IMR-90 (cell line): ENCODE results near the gene PLXNC1. TPM values are rescaled to one million over a fixed set of nuclear protein-coding genes. Genes with fewer than 3 reads are reported as not detected.

ENCODE experiments used
- ATAC-seq: fragments of 200-7000 bp; cut with Tn5 transposase; 2 replicates; pipeline ENCODE4 v1.9.1; 2020; ENCODE audit warnings: low read depth, mild to moderate bottlenecking, moderate library complexity
- BruUV-seq: library from RNA; stranded (reverse); fragments of 400-500 nt; replicated peaks from 2 replicates; lab custom pipeline; 2021; lab: Mats Ljungman, UMichigan
- CTCF ChIA-PET: fragments of 300-600 bp; formaldehyde crosslinking; extraction: SDS; loops from one replicate; lab custom pipeline; 2021; ENCODE audit warnings: antibody characterized with exemption; lab: Yijun Ruan, JAX
- POLR2A ChIA-PET: fragments of 300-600 bp; sonication (Branson Sonifier 250); formaldehyde crosslinking; loops from one replicate; lab custom pipeline; 2022; ENCODE audit warnings: antibody characterized with exemption; ENCODE audit not compliant: unreplicated experiment; lab: Charles Lee
- DNase-seq: peaks from one replicate; pipeline ENCODE4 v3.0.0; 2013
- H2AFZ ChIP-seq: replicated peaks from 2 replicates; pipeline ENCODE3; 2013; ENCODE audit warnings: low read length, mild to moderate bottlenecking; ENCODE audit not compliant: poor library complexity
- H2AK5ac ChIP-seq: 2 replicates; pipeline ENCODE4 v1.6.1; 2013; ENCODE audit warnings: low read depth, low read length, inconsistent platforms
- H2AK9ac ChIP-seq: replicated peaks from 2 replicates; pipeline ENCODE3; 2013; ENCODE audit warnings: mild to moderate bottlenecking, low read depth, low read length, moderate library complexity; ENCODE audit not compliant: poor library complexity
- H2BK120ac ChIP-seq: 2 replicates; pipeline ENCODE4 v1.6.1; 2013; ENCODE audit warnings: low read depth, low read length, inconsistent platforms
- H2BK15ac ChIP-seq: 3 replicates; pipeline ENCODE4 v1.6.1; 2013; ENCODE audit warnings: low read depth, low read length, inconsistent platforms
- H2BK20ac ChIP-seq: 2 replicates; pipeline ENCODE4 v1.6.1; 2013; ENCODE audit warnings: low read depth, mild to moderate bottlenecking, inconsistent platforms, low read length, moderate library complexity
- H2BK5ac ChIP-seq: 2 replicates; pipeline ENCODE4 v1.6.1; 2013; ENCODE audit warnings: mild to moderate bottlenecking, low read depth, low read length, inconsistent platforms; ENCODE audit not compliant: poor library complexity, severe bottlenecking
- H3K14ac ChIP-seq: replicated peaks from 2 replicates; pipeline ENCODE4 v1.6.1; 2013; ENCODE audit warnings: low read depth, low read length, inconsistent platforms
- H3K18ac ChIP-seq: 2 replicates; pipeline ENCODE4 v1.6.1; 2013; ENCODE audit warnings: low read depth, low read length, control low read depth
- H3K23ac ChIP-seq: 2 replicates; pipeline ENCODE4 v1.6.1; 2013; ENCODE audit warnings: low read depth, low read length, inconsistent platforms
- H3K27ac ChIP-seq: 2 replicates; pipeline ENCODE4 v1.5.1; 2013; ENCODE audit warnings: mild to moderate bottlenecking, control low read depth, low read length; ENCODE audit not compliant: insufficient read depth
- H3K27me3 ChIP-seq: 2 replicates; pipeline ENCODE4 v1.6.1; 2013; ENCODE audit warnings: low read length; ENCODE audit not compliant: control insufficient read depth, insufficient read depth
- H3K36me3 ChIP-seq: 2 replicates; pipeline ENCODE4 v1.6.1; 2013; ENCODE audit warnings: low read length, mixed read lengths; ENCODE audit not compliant: control insufficient read depth, insufficient read depth
- H3K4ac ChIP-seq: 2 replicates; pipeline ENCODE4 v1.6.1; 2013; ENCODE audit warnings: low read depth, low read length, inconsistent platforms
- H3K4me1 ChIP-seq: 2 replicates; pipeline ENCODE4 v1.6.1; 2013; ENCODE audit warnings: low read length, mixed read lengths; ENCODE audit not compliant: control insufficient read depth, insufficient read depth
- H3K4me2 ChIP-seq: 2 replicates; pipeline ENCODE4 v1.6.1; 2013; ENCODE audit warnings: low read depth, mild to moderate bottlenecking, control low read depth, low read length, moderate library complexity
- H3K4me3 ChIP-seq: 2 replicates; pipeline ENCODE4 v1.5.1; 2013; ENCODE audit warnings: low read depth, mild to moderate bottlenecking, control low read depth, low read length, moderate library complexity; ENCODE audit not compliant: insufficient read depth
- H3K56ac ChIP-seq: 2 replicates; pipeline ENCODE4 v1.6.1; 2013; ENCODE audit warnings: low read length, inconsistent platforms; ENCODE audit not compliant: insufficient read depth; ENCODE audit errors: extremely low read depth
- H3K79me1 ChIP-seq, 2 experiments: 2 replicates each; pipeline ENCODE4 v1.6.1; 2013; ENCODE audit warnings: low read length in 2 of 2, inconsistent platforms in 1 of 2, low read depth in 1 of 2
- H3K9ac ChIP-seq: 2 replicates; pipeline ENCODE4 v1.6.1; 2013; ENCODE audit warnings: low read depth, low read length, control low read depth
- H3K9me1 ChIP-seq: 2 replicates; pipeline ENCODE4 v1.6.1; 2013; ENCODE audit warnings: low read length, inconsistent platforms; ENCODE audit not compliant: insufficient read depth
- H3K9me3 ChIP-seq: 2 replicates; pipeline ENCODE4 v1.6.1; 2013; ENCODE audit warnings: low read length; ENCODE audit not compliant: control insufficient read depth, insufficient read depth
- H4K20me1 ChIP-seq: 2 replicates; pipeline ENCODE4 v1.6.1; 2013; ENCODE audit warnings: low read length, inconsistent platforms; ENCODE audit not compliant: insufficient read depth
- H4K5ac ChIP-seq: 2 replicates; pipeline ENCODE4 v1.6.1; 2013; ENCODE audit warnings: mild to moderate bottlenecking, low read depth, low read length, control low read depth
- H4K8ac ChIP-seq, 2 experiments: 2 replicates each; pipeline ENCODE4 v1.6.1; 2013; ENCODE audit warnings: low read depth in 2 of 2, low read length in 2 of 2, control low read depth in 1 of 2, inconsistent platforms in 1 of 2
- H4K91ac ChIP-seq: 2 replicates; pipeline ENCODE4 v1.6.1; 2013; ENCODE audit warnings: low read depth, low read length, inconsistent platforms; ENCODE audit not compliant: insufficient read depth
- BHLHE40 ChIP-seq: fragments of 150-350 bp; IDR thresholded peaks from 2 replicates; pipeline ENCODE4 v1.6.1; 2016; ENCODE audit warnings: mild to moderate bottlenecking, low read depth, low read length
- CEBPB ChIP-seq: IDR thresholded peaks from 2 replicates; pipeline ENCODE4 v1.6.1; 2012; ENCODE audit warnings: low read depth, low read length, improper control_type of control experiment
- CHD1 ChIP-seq: IDR thresholded peaks from 2 replicates; pipeline ENCODE4 v1.6.1; 2012; ENCODE audit warnings: low read depth, low read length, improper control_type of control experiment
- FOS ChIP-seq: fragments of 150-350 bp; IDR thresholded peaks from 2 replicates; pipeline ENCODE4 v1.6.1; 2016; ENCODE audit warnings: low read depth, low read length
- MAFK ChIP-seq: IDR thresholded peaks from 2 replicates; pipeline ENCODE4 v1.6.1; 2012; ENCODE audit warnings: low read depth, low read length, improper control_type of control experiment
- MAZ ChIP-seq: IDR thresholded peaks from 2 replicates; pipeline ENCODE4 v1.6.1; 2012; ENCODE audit warnings: low read depth, mild to moderate bottlenecking, low read length, improper control_type of control experiment, moderate library complexity, borderline replicate concordance
- MXI1 ChIP-seq: IDR thresholded peaks from 2 replicates; pipeline ENCODE4 v1.6.1; 2012; ENCODE audit warnings: low read depth, mild to moderate bottlenecking, low read length, moderate library complexity, borderline replicate concordance
- NFE2L2 ChIP-seq: fragments of 150-350 bp; IDR thresholded peaks from 2 replicates; pipeline ENCODE4 v1.6.1; 2016; ENCODE audit warnings: low read depth, mild to moderate bottlenecking, low read length
- POLR2A ChIP-seq: IDR thresholded peaks from 2 replicates; pipeline ENCODE4 v1.6.1; 2012; ENCODE audit warnings: mild to moderate bottlenecking, low read depth, low read length
- RAD21 ChIP-seq: IDR thresholded peaks from 2 replicates; pipeline ENCODE4 v1.6.1; 2012; ENCODE audit warnings: low read length, improper control_type of control experiment
- RCOR1 ChIP-seq: IDR thresholded peaks from 2 replicates; pipeline ENCODE4 v1.6.1; 2012; ENCODE audit warnings: mild to moderate bottlenecking, low read length, improper control_type of control experiment; ENCODE audit not compliant: insufficient replicate concordance
- RFX5 ChIP-seq: IDR thresholded peaks from 2 replicates; pipeline ENCODE4 v1.8.0; 2012; ENCODE audit warnings: low read depth, mild to moderate bottlenecking, low read length, moderate library complexity
- SMC3 ChIP-seq: fragments of 150-350 bp; IDR thresholded peaks from 2 replicates; pipeline ENCODE4 v1.6.1; 2016; ENCODE audit warnings: low read depth, mild to moderate bottlenecking, antibody characterized with exemption, low read length, moderate library complexity
- dilution Hi-C: fragments of 300-500 bp; cut with HindIII; formaldehyde crosslinking; loops from one replicate; pipeline ENCODE4 v1.14.3; 2018; ENCODE audit warnings: low sequenced_read_pairs; ENCODE audit not compliant: unreplicated experiment
- in situ Hi-C: fragments of 300-500 bp; cut with MboI; formaldehyde crosslinking; loops from 3 replicates; pipeline ENCODE4 v1.14.3; 2019; ENCODE audit warnings: low sequenced_read_pairs, inconsistent platforms, mixed read lengths
- intact Hi-C: fragments of 100-400 bp; cut with micrococcal nuclease; formaldehyde crosslinking; loops from 2 replicates; pipeline ENCODE4 v1.10.0; 2022
- polyA plus RNA-seq, 3 experiments: library from polyadenylated mRNA; depleted of rRNA; stranded (reverse); fragments of >200 nt; gene quantifications; 2 replicates each; pipeline ENCODE4 v1.2.3, GENCODE V29; 2012; ENCODE audit warnings: low replicate concordance in 1 of 3
- total RNA-seq: library from RNA; depleted of rRNA; stranded (reverse); fragments of >200 nt; gene quantifications from 2 replicates; pipeline ENCODE4 v1.2.3, GENCODE V29; 2012
- TF ChIP-seq, protein P1 (sequence below): fragments of 150-350 bp; IDR thresholded peaks from 2 replicates; pipeline ENCODE4 v1.6.1; 2017; ENCODE audit warnings: mild to moderate bottlenecking, antibody characterized with exemption, low read length, low read depth
- TF ChIP-seq, protein P2 (sequence below): fragments of 150-350 bp; IDR thresholded peaks from 2 replicates; pipeline ENCODE4 v1.6.1; 2016; ENCODE audit warnings: low read depth, mild to moderate bottlenecking, low read length, moderate library complexity, borderline replicate concordance
- TF ChIP-seq, protein P3 (sequence below): conservative IDR thresholded peaks from 2 replicates; pipeline ENCODE4 v1.5.1; 2012; ENCODE audit warnings: mild to moderate bottlenecking, low read depth, low read length, improper control_type of control experiment

The PLXNC1 gene
- total and polyA plus RNA-seq, 2 of the 4 experiments (the other 2 are of a cell fraction) = 1.0 to 1.6 TPM

DNA sequence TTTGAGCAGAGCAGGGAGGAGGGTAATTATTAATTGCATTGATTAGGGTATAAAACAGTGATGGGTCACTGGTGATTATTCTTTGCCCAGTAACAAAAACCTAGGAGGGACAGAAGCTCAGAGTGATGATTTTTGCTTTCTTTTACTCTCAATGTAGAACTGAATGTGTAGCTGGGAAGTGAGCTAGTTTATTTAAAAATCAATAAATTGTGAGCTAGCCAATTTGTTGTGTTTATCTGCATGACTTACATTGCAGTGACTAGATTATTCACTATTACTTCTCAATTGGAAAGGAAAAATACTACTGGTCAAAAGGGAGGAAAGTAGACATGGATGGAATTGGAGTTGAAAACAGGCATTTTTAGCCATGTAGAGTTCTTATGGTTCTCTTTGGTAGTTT lies 107.1 kb downstream of the PLXNC1 start:
- H4K8ac ChIP-seq = no peak overlapping the region
- no peak overlapping the region for H2BK5ac ChIP-seq
- H2AK5ac ChIP-seq = no peak overlapping the region
- no peak overlapping the region for H2BK15ac ChIP-seq
- no peak overlapping the region for H3K4me2 ChIP-seq
- CTCF ChIA-PET = interaction anchor here (1.2 kb wide), 1 partner anchor 12 kb away, joined by 3 read pairs; no protein-coding TSS in a partner anchor
- H3K9me1 ChIP-seq = no peaks in the 10 kb centered on the region
- no peak overlapping the region for H3K9ac ChIP-seq
- no peaks in the 10 kb centered on the region for H3K9me3 ChIP-seq
- no peak overlapping the region for H2AFZ ChIP-seq
- in situ Hi-C loops = no loop called here
- intact Hi-C loops = no loop called here
- no peak overlapping the region for H3K56ac ChIP-seq
- no peak overlapping the region for H2AK9ac ChIP-seq
- H3K36me3 ChIP-seq = no peaks in the 10 kb centered on the region
- H2BK20ac ChIP-seq = no peak overlapping the region
- POLR2A ChIA-PET = no interaction called here
- no TSS peak for BruUV-seq
- no peaks in the 10 kb centered on the region for H3K4me1 ChIP-seq
- dilution Hi-C loops = no loop called here
- H3K27me3 ChIP-seq = peaks cover 9% of the 10 kb centered on the region
- no peak overlapping the region for H3K18ac ChIP-seq
- H4K5ac ChIP-seq = no peak overlapping the region
- DNase-seq = no peak
- no peak overlapping the region for H3K23ac ChIP-seq
- no peak overlapping the region for H4K91ac ChIP-seq
- H3K79me1 ChIP-seq = no peaks in the 10 kb centered on the region
- H3K27ac ChIP-seq = no peak overlapping the region
- H2BK120ac ChIP-seq = no peak overlapping the region
- H4K20me1 ChIP-seq = no peaks in the 10 kb centered on the region
- TF ChIP-seq NFE2L2 (no peak), RCOR1 (no peak), SMC3 (no peak), MXI1 (no peak), RAD21 (no peak), MAZ (no peak), MAFK (no peak), CHD1 (no peak), RFX5 (no peak), BHLHE40 (no peak), POLR2A (no peak), CEBPB (no peak), FOS (no peak)
- TF ChIP-seq, protein P1, sequence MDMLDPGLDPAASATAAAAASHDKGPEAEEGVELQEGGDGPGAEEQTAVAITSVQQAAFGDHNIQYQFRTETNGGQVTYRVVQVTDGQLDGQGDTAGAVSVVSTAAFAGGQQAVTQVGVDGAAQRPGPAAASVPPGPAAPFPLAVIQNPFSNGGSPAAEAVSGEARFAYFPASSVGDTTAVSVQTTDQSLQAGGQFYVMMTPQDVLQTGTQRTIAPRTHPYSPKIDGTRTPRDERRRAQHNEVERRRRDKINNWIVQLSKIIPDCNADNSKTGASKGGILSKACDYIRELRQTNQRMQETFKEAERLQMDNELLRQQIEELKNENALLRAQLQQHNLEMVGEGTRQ = no peak
- TF ChIP-seq, protein P2, sequence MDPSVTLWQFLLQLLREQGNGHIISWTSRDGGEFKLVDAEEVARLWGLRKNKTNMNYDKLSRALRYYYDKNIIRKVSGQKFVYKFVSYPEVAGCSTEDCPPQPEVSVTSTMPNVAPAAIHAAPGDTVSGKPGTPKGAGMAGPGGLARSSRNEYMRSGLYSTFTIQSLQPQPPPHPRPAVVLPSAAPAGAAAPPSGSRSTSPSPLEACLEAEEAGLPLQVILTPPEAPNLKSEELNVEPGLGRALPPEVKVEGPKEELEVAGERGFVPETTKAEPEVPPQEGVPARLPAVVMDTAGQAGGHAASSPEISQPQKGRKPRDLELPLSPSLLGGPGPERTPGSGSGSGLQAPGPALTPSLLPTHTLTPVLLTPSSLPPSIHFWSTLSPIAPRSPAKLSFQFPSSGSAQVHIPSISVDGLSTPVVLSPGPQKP = no peak
- TF ChIP-seq, protein P3, sequence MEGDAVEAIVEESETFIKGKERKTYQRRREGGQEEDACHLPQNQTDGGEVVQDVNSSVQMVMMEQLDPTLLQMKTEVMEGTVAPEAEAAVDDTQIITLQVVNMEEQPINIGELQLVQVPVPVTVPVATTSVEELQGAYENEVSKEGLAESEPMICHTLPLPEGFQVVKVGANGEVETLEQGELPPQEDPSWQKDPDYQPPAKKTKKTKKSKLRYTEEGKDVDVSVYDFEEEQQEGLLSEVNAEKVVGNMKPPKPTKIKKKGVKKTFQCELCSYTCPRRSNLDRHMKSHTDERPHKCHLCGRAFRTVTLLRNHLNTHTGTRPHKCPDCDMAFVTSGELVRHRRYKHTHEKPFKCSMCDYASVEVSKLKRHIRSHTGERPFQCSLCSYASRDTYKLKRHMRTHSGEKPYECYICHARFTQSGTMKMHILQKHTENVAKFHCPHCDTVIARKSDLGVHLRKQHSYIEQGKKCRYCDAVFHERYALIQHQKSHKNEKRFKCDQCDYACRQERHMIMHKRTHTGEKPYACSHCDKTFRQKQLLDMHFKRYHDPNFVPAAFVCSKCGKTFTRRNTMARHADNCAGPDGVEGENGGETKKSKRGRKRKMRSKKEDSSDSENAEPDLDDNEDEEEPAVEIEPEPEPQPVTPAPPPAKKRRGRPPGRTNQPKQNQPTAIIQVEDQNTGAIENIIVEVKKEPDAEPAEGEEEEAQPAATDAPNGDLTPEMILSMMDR = no peak
- H3K4me3 ChIP-seq = no peak overlapping the region
- no peak for ATAC-seq
- H3K14ac ChIP-seq = no peak overlapping the region
- H3K4ac ChIP-seq = no peak overlapping the region
